NCI-H2196 (cell line): ENCODE data around the gene TRIM29.
A peak's percentile ranks its signal among the peaks of the same experiment; 100 is the strongest.
"Not testable (repeated sequence)": the region's sequence is repeated elsewhere in the genome, so short reads cannot be mapped to it uniquely, and the experiment has no call there.

Source experiments
- DNase-seq: peaks from one replicate; lab custom pipeline; 2025; ENCODE audit not compliant: unreplicated experiment; lab: John Stamatoyannopoulos, UW

The TRIM29 gene

GRCh38 chr11:120173019-120173705 lies 35.2 kb upstream of the TRIM29 start:
- DNase-seq = no peak

DNA sequence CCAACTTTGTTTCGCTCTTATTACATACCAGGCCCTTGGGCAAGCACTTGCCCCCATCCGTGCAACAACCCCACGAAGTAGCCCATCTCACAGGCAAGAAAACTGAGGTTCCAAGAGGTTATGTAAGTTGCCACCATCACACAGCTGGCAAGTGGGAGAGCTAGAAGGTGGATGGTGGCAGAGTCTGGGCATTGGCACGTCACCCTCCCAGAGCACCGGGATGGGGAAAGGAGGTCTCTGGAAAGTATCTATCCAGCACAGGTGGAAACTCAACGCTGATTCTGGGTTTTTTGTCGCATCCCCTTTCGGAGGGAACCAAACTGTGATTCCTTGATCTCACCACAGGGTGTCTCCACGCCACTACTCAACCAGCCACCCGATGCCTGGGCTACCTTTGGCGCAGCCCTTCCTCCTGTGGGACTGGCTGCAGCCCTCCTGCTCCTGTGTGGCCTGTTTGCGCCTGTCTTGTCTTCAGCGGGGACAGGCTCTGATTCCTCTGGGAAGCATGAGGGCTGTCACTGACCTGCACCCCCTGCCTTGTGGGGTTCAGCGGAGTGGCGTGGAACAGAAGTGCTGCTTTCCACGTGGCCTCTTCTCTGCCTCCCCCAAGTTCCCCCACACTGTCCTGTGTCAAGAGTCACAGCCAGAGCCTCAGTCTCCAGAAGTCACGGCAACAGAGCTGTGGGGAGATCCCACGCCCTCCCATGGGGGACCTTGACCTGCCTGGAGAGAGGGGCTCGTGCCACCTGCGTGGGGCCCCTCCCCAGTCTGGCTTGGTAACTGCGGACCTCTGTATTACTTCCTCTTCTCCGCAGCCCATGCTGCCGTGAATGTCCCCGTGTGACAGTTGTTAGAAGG lies 34.4 kb upstream of the TRIM29 start:
- DNase-seq = peak; percentile 38

GRCh38 chr11:120170741-120171261 lies 32.9 kb upstream of the TRIM29 start:
- DNase-seq = no peak

- no peak for DNase-seq
Observed at GRCh38 chr11:120169981-120170698, 32.2 kb upstream of the TRIM29 start.

- peak; percentile 47 for DNase-seq
Observed at GRCh38 chr11:120168960-120169681, 31.2 kb upstream of the TRIM29 start.

- no peak for DNase-seq
Observed at GRCh38 chr11:120168108-120168959, 30.4 kb upstream of the TRIM29 start.

DNA sequence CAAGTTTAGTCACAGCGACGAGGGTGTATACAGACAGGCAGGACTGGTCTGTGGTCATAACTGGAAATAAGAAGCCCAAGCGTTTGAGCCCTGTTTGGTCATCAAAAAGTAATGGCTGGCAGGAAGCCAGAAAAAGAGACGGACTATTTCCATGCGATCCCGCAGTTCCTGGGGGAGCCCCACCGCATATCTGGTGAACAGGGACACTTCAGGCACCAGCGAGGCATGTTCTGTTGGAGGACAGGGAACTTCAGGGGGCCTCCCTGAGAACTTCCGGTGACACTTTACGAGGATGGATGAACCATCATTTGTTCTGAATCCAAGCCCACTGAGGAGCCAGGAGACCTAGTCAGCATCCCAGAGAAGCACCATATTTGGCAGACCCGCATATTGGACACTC lies 29.7 kb upstream of the TRIM29 start:
- DNase-seq = no peak

- DNase-seq = no peak
Observed at GRCh38 chr11:120160436-120160835, 22.5 kb upstream of the TRIM29 start.

GRCh38 chr11:120153221-120153620 lies 15.3 kb upstream of the TRIM29 start:
- DNase-seq = no peak

GRCh38 chr11:120151536-120151935 lies 13.6 kb upstream of the TRIM29 start:
- DNase-seq = no peak

DNA sequence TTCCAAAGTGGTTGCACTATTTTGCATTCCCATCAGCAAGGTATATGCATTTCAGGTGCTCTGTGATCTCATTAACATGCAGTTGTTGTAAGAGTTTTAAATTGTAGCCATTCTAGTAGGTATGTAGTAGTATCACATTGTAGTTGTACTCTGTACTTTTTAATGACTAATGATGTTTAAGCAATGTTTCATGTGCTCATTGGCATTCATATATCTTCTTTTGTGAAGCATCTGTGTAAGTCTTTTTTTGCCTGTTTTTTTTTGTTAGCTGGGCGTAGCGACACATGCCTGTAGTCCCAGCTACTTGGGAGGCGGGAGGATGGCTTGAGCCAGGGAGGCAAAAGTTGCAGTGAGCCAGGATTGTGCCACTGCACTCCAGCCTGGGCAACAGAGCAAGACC lies 11.3 kb upstream of the TRIM29 start:
- no peak for DNase-seq

- no peak for DNase-seq
Observed at GRCh38 chr11:120147950-120148270, 10.0 kb upstream of the TRIM29 start.

DNA sequence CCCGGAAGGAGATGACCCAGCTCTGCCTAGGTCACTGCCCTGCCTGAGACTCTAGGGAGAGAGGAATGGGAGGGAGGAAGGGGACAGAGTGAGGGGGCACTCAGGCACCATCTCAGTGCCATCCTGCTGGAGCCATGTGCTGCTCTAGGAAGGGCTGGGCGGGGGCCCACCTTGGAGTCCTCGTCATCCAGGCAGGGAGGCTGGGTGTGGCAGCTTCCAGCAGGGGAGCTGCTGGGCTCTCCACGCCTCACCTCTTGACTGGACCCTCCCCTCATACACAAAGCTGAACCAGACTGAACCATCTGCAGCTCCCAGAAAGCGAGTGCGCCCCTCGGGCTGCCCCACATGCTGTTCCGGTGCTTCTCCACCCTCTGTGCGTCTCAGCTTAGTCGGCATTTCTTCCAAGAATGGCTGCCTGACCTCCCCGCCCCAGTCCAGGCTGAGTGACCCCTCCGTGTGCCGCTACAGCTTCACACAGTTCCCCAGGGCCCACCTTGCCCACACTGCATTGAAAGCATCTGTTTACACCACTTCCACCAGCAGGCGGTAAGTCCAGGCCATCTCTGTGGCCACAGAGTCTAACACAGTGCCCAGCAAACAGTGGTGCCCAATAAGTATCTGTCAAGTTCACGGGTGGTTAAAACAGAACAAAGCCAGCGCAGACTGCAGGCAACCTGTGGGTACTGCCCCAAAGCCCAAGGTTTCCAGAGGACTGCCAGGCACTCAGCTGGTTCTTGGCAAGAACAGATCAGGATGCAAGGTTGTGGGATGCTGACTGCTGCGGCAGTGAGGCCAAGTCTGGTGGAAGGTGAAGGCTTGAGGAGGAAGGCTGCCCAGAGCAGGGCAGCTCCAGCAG lies 9.4 kb upstream of the TRIM29 start:
- DNase-seq = no peak

GRCh38 chr11:120146413-120147093 lies 8.6 kb upstream of the TRIM29 start:
- no peak for DNase-seq

- no peak for DNase-seq
Observed at GRCh38 chr11:120144501-120144900, 6.6 kb upstream of the TRIM29 start.

DNA sequence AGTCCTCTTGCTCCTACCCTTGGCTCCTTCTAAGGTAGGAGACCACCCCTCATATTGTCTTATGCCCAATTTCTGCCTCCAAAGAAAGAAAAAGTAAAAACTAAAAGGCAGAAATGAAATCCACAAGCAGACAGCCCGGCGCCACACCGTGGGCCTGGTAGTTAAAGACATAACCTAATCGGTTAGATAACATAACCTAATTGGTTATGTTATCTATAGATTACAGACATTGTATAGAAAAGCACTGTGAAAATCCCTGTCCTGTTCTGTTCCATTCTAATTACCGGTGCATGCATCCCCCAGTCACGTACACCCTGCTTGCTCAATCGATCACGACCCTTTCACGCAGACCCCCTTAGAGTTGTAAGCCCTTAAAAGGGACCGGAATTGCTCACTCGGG lies 5.6 kb upstream of the TRIM29 start:
- DNase-seq = not testable (repeated sequence)

DNA sequence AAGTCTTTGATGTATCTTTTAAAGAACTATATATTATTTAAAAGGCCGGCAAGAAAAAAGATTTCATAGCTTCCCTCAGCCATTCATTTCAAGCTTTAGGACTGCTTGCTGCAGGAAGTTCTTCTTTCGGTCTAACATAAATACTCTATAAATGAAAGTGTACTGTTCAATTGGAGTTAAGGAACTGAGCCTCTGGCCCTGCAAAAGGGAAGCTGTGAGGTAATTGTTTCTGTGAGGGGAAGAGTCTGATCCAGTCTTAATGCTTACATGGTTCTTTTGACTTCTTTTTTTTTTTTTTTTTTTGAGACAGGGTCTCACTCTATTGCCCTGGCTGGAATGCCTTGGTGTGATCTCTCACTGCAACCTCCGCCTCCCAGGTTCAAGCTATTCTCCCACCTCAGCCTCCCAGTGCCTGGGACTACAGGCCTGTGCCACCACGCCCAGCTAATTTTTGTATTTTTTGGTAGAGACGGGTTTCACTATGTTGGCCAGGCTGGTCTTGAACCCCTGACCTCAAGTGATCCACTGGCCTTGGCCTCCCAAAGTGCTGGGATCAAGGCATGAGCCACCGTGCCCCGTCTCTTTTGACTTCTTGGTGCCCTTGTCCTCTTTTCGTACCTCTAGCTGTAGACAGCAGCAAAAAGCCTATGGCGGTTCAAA lies 4.7 kb upstream of the TRIM29 start:
- no peak for DNase-seq

GRCh38 chr11:120141768-120142423 lies 4.0 kb upstream of the TRIM29 start:
- no peak for DNase-seq
